GM18870 (cell line): ENCODE measurements around the gene DIRAS3.
"Not testable (repeated sequence)": the region's sequence is repeated elsewhere in the genome, so short reads cannot be mapped to it uniquely, and the experiment has no call there.

Experiments used
- ATAC-seq: cut with Tn5 transposase; IDR thresholded peaks from one replicate; pipeline ENCODE4 v1.9.1; 2021; ENCODE audit warnings: moderate library complexity; ENCODE audit not compliant: unreplicated experiment

Gene DIRAS3

DNA sequence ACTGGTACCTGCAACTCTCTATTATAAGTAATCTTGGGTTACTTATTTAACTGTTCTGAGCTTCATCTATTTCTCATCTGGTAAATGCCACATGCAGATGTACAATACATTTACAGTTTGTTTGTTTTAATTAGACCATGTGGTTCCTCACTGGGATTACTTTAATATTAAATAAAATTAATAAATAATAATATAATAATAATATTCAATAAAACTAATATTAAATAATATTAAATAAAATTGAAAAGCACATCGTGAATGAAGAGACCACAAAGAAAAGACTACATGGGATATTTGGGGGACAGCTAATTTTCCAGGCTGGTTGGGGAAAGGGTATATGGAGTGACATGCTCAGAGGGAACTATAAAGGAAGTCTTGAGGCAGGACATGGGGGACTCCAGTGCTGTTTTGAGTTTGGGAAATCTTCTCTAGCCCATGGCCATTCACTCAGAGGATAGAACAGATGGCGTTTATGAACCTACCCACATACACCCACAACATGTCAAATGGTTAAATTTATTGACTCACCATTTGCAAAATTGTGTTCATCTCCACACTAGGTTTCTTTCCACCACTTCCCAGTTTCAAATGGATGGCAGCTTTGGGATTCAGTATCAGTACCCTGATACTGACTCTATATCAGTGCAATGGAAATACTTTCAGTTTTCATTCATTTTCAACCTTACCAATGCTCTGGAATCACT lies 25.6 kb downstream of the DIRAS3 start:
- ATAC-seq, result no peak

DNA sequence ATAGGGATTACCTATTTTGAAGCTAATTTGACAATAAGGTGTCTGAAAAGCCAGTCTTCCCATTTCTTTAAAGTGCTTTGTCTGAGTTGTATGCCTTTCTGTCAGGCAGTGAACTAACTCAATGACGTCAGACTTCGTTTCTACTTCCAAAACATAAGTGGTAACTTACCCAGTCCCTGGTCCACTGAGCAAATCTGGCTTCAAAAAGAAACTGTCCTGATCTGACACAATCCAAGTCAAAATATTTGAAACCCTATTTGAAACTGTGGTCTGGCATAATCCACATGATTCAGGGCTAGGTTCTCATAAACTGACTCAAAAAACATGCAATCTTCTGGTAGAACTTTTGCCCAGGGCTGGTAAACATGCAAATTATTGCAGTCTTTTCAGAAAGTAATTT lies 34.0 kb downstream of the DIRAS3 start:
- ATAC-seq, result no peak

DNA sequence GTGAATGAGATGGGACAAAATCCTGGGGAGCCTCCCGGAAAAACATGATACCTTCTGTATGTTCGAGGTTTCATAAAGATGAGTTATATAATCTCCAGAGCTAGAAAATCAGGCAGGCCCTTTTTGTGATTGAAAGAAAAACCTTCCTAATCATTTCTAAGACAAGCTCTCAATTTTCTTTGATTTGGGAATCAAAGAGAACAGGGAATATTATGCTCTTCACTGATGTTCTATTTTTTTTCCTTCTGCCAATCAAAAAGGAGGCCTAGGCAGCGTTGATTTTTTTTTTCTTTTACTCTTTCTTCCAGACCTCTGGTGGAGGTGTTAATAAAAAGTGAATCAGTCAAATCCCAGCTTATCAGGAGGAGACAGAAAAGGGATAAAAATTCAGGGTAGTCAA lies 34.5 kb downstream of the DIRAS3 start:
- no peak for ATAC-seq

DNA sequence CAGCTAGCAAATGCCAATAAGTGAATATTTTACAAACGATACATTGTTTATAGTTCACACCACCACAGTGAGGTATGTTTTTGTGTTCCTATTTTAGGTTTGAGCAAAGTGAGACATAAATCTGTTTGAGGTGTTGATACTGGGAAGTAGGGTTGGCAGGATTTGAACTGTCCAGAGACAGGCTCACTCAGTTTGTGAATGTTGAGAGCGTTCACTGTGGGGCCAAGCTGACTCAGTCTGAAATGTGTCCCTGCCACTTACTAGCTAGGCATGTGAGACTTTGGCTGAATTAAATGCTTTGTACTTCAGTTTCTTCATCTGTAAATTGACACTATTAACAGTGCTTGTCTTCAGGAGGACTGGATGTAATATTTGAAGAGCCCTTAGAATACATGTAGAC lies 35.1 kb downstream of the DIRAS3 start:
- no peak for ATAC-seq

DNA sequence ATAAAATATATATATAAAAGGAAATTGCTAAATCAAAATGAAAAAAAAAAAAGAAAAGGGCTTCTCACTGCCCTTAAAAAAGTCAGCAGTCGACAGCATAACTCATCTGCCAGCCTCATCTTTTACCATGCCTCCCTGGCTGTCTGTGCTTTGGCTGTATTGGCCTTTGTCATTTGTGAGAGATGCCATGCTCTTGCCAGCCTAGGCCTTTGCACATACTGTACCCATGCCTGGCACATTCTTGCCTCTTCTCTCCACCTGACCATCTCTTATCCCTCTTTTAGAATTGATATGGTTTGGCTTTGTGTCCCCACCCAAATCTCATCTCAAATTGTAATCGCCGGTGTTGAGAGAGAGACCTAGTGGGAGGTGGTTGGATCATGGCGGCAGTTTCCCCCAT lies 37.1 kb downstream of the DIRAS3 start:
- no peak for ATAC-seq

DNA sequence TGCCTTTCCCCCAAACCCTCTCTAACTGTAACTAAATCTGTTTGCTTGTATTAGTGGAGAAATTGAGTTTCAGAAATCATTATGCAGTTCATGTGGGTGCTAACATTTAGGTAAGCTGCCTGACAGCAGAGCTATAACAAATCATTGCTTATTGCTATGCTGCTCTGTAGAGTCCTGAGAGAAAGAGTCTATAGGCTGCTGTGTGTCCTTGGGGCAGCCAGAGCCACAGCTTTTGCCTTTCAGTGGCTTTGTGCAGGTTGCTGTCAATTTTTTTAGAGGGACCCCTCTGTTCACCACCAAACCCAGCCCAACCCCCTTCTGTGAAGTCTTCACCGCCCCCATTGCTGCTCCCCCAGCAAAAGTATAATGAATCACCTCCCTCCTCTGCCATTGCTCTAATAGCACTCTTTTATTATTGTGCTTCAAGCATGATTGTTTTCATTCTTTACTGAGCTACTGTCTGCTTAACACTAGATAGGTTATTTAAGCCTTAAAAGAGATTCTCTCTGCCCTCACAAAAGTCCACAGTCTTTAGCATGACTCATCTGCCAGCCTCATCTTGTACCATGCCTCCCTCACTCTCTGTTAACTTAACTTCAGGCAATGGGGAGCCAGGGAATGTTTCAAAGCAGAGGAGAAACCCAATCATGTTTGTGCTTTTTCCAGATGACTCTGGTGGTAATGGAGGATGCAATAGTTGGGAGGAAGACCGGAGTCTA lies 38.6 kb downstream of the DIRAS3 start:
- no peak for ATAC-seq

DNA sequence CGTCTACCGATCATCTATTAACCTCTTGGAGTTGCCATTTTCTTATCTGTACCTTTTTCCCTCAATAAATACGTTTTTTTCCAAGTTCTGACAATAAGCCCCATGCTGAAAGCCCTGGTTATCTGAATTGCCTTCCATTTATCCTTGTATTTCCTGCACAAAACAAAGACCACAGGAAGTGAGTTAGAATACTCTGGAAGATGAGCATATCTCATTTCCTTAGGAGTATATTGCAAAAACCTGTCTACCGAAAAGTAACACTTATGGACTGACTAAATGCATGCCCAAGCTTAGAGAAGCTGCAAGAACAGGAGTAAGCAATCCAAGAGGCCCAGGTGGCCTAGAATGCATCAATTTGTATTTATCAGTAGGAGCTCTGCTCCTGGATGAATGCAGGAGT lies 39.9 kb downstream of the DIRAS3 start:
- ATAC-seq, result no peak

DNA sequence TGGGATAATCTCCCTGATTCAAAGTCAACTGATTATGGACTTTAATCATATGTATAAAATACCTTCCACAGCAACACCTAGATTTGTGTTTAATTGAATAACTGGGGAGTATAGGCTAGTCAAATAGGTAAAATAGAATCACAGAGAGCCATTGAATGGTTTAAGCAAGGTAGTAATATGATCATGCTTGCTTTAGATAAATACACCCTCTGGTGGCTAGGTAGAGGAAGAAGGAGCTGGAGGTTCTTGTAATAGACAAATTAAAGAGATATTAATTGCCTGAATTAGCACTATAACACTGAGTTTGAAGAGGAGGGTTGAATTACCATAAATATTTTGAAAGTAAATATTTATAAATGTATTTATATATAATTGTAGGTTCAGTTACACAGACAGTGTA lies 40.3 kb downstream of the DIRAS3 start:
- ATAC-seq, result no peak

DNA sequence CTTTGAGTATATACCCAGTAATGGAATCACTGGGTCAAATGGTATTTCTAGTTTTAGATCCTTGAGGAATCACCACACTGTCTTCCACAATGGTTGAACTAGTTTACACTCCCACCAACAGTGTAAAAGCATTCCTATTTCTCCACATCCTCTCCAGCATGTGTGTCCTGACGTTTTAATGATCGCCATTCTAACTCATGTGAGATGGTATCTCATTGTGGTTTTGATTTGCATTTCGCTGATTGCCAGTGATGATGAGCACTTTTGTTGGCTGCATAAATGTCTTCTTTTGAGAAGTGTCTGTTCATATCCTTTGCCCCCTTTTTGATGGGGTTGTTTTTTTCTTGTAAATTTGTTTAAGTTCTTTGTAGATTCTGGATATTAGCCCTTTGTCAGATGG lies 46.8 kb downstream of the DIRAS3 start:
- not testable (repeated sequence) for ATAC-seq

DNA sequence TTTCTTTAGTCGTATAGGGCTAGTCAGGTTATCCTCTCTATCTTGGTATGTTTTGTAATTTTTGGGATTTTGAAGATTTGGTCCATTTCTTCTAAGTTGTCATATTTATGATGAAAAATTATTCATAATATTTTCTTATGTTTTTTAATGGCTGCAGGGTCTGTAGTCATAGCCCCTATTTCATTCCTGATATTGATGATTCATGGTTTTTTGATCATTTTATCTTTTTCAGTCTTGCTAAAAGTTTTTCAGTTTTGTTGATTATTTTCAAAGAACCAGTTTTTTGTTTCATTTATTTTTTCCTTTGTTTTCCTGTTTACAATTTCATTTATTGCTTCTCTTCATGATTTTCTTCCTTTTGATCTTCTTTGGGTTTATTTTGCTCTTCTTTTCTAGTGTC lies 50.2 kb downstream of the DIRAS3 start:
- ATAC-seq, result no peak

DNA sequence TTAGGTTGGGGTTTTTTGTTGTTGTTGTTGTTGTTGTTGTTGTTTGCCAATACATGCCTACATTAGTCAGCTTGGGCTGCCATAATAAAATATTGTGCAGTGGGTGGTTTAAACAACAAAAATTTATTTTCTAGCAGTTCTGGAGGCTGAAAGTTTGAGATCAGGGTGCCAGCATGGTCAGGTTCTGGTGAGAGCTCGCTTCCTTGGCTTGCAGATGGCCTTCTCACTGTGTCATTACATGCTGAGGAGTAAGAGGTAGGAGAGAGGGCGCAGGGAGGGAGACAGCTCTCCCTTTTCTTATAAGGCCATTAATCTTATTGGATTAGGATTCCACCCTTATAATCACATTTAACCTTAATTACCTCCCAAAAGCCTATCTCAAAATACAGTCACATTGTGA lies 52.7 kb downstream of the DIRAS3 start:
- ATAC-seq, result no peak
